IPS-15b (cell line): ENCODE results near the gene CLSTN2.

Source experiments
- H3K27me3 ChIP-seq: one replicate; pipeline ENCODE4 v1.6.1; 2013; ENCODE audit warnings: low read length; ENCODE audit not compliant: control insufficient read depth, insufficient read depth
- H3K36me3 ChIP-seq: one replicate; pipeline ENCODE4 v1.6.1; 2013; ENCODE audit warnings: low read length; ENCODE audit not compliant: control insufficient read depth, insufficient read depth
- H3K4me1 ChIP-seq: one replicate; pipeline ENCODE4 v1.6.1; 2013; ENCODE audit warnings: mild to moderate bottlenecking, low read length; ENCODE audit not compliant: control insufficient read depth, insufficient read depth
- H3K4me3 ChIP-seq: one replicate; pipeline ENCODE4 v1.5.1; 2013; ENCODE audit warnings: low read depth, low read length
- H3K9ac ChIP-seq: one replicate; pipeline ENCODE4 v1.6.1; 2013; ENCODE audit warnings: low read depth, mild to moderate bottlenecking, low read length
- H3K9me3 ChIP-seq: one replicate; pipeline ENCODE4 v1.6.1; 2013; ENCODE audit warnings: mild to moderate bottlenecking, low read length; ENCODE audit not compliant: control insufficient read depth, insufficient read depth

Gene CLSTN2

DNA sequence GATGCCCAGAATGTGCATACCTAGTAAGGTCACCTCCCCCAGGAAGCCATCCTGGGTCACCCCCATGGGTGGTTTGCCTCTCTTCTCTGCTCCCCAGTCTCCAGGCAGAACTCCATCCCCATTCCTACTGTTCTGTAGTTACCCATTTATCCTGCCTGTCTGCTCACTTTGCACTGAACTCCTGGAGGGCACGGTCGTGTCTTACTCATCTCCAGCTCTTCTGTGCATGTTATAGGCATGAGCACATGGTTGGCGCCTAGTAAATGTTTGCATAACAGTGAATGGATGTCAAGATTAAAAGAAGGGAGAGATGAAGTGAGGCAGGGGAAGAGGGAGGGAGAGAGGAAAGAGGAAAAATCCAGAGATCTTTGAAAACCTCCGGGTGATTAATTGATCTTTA lies 534.5 kb downstream of the CLSTN2 start:
- no peak overlapping the region for H3K4me3 ChIP-seq
- H3K4me1 ChIP-seq = no peaks in the 10 kb centered on the region
- no peaks in the 10 kb centered on the region for H3K36me3 ChIP-seq
- no peaks in the 10 kb centered on the region for H3K9me3 ChIP-seq
- no peak overlapping the region for H3K9ac ChIP-seq
- no peaks in the 10 kb centered on the region for H3K27me3 ChIP-seq

DNA sequence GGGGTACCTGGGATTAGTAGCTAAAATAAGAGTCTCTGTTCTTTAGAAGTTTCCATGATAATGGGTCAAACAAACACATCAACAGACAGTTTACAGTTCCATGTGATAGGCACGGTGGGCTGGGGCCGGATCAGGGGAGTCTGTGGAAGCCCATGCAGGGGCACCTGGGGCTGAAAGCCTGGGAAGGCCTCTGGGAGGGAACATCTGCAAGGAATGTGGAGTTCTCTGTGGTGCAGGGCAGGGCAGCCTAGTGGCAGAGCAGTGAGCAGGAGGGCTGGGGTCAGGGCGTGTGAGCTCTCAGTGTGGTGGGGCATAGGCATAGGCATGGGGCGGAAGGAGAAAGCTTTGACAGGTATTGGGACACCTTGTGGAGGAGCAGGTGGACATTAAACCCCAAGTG lies 535.2 kb downstream of the CLSTN2 start:
- H3K9me3 ChIP-seq = no peaks in the 10 kb centered on the region
- no peak overlapping the region for H3K9ac ChIP-seq
- H3K36me3 ChIP-seq = no peaks in the 10 kb centered on the region
- H3K27me3 ChIP-seq = no peaks in the 10 kb centered on the region
- no peaks in the 10 kb centered on the region for H3K4me1 ChIP-seq
- H3K4me3 ChIP-seq = no peak overlapping the region

- H3K4me1 ChIP-seq = no peaks in the 10 kb centered on the region
- no peaks in the 10 kb centered on the region for H3K27me3 ChIP-seq
- no peak overlapping the region for H3K4me3 ChIP-seq
- H3K36me3 ChIP-seq = no peaks in the 10 kb centered on the region
- H3K9me3 ChIP-seq = no peaks in the 10 kb centered on the region
- H3K9ac ChIP-seq = no peak overlapping the region
Measured at GRCh38 chr3:140470962-140471361, 536.0 kb downstream of the CLSTN2 start.

DNA sequence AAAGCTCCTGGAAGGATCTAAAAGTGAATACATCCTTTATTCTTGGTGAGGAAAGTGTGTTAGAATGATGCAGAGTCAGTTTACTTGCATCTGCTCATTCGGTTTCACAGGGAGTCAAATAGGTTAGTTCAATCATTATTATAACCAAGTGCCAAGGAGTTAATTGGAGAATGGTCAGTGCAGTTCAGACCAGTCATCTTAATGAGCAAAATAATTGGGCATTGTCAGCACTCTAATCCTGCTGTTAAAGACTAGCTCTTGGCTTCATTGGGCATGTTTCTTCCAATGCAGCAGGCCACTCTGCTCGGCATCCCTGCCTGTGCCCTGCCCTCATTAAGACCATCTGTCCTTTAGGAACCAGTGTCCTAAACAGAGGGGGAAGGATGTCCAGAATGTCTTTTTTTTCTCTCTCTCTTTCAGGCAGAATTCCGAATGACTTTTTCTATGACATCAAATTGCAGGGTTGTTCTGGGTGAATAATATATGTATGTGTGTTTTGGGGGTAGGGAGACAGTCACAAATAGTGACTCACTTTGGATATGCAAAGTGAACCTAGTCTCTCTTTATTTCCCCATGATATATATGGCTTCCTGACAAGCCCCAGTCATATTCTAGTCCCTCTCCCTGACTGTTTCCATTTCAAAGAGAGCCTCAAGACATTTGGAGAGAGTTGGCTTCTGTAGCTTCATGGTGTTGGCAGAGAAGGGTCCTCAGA lies 537.5 kb downstream of the CLSTN2 start:
- Histone ChIP-seq H3K27me3 (no peaks in the 10 kb centered on the region), H3K9me3 (no peaks in the 10 kb centered on the region), H3K4me3 (no peak overlapping the region), H3K9ac (no peak overlapping the region), H3K36me3 (no peaks in the 10 kb centered on the region), H3K4me1 (no peaks in the 10 kb centered on the region)

DNA sequence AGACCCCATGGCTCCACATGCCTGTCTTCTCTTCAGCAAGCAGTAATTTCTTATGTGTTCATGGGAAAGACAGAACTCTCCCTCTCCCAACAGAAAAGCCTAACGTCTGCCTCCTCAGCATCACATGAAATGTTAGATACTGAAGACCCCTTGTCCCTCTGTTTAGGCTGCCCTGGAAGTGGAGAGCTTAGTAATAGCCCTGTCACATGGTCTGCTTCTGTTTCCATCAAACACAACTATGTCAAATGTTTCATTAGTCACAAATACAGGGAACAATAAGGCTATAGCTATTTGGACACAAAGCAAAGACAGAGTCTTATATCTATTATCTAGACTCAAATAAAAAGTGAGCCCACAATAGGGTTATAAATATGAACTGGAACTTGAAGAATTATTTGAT lies 552.6 kb downstream of the CLSTN2 start:
- Histone ChIP-seq H3K36me3 (peaks cover 4% of the 10 kb centered on the region), H3K4me3 (no peak overlapping the region), H3K4me1 (no peaks in the 10 kb centered on the region), H3K9ac (no peak overlapping the region), H3K27me3 (no peaks in the 10 kb centered on the region), H3K9me3 (peaks cover 8% of the 10 kb centered on the region)

GRCh38 chr3:140493271-140493670 lies 558.3 kb downstream of the CLSTN2 start:
- Histone ChIP-seq H3K4me1 (no peaks in the 10 kb centered on the region), H3K27me3 (no peaks in the 10 kb centered on the region), H3K9ac (no peak overlapping the region), H3K4me3 (no peak overlapping the region), H3K9me3 (no peaks in the 10 kb centered on the region), H3K36me3 (no peaks in the 10 kb centered on the region)

DNA sequence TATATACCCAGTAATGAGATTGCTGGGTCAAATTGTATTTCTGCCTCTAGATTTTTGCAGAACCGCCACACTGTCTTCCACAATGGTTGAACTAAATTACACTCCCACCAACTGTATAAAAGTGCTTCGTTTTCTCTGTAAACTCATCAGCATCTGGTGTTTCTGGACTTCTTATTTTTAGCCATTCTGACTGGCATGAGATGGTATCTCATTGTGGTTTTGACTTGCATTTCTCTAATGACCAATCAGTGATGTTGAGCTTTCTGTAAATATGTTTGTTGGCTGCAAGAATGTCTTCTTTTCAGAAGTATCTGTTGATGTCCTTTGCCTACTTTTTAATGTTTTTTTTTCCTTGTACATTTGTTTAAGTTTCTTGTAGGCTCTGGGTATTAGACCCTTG lies 560.0 kb downstream of the CLSTN2 start:
- no peaks in the 10 kb centered on the region for H3K36me3 ChIP-seq
- H3K9me3 ChIP-seq = no peaks in the 10 kb centered on the region
- no peak overlapping the region for H3K4me3 ChIP-seq
- no peaks in the 10 kb centered on the region for H3K4me1 ChIP-seq
- H3K9ac ChIP-seq = no peak overlapping the region
- H3K27me3 ChIP-seq = no peaks in the 10 kb centered on the region

- H3K27me3 ChIP-seq = no peaks in the 10 kb centered on the region
- H3K4me3 ChIP-seq = no peak overlapping the region
- H3K4me1 ChIP-seq = peaks cover 4% of the 10 kb centered on the region
- H3K9me3 ChIP-seq = no peaks in the 10 kb centered on the region
- no peaks in the 10 kb centered on the region for H3K36me3 ChIP-seq
- H3K9ac ChIP-seq = no peak overlapping the region
Measured at GRCh38 chr3:140497331-140497730, 562.3 kb downstream of the CLSTN2 start.

GRCh38 chr3:140499114-140499757 lies 564.3 kb downstream of the CLSTN2 start:
- H3K4me3 ChIP-seq = no peak overlapping the region
- no peaks in the 10 kb centered on the region for H3K9me3 ChIP-seq
- H3K36me3 ChIP-seq = no peaks in the 10 kb centered on the region
- no peaks in the 10 kb centered on the region for H3K27me3 ChIP-seq
- H3K9ac ChIP-seq = no peak overlapping the region
- peaks cover 4% of the 10 kb centered on the region for H3K4me1 ChIP-seq

GRCh38 chr3:140500473-140500872 lies 565.5 kb downstream of the CLSTN2 start:
- Histone ChIP-seq H3K9me3 (no peaks in the 10 kb centered on the region), H3K4me3 (no peak overlapping the region), H3K27me3 (no peaks in the 10 kb centered on the region), H3K9ac (no peak overlapping the region), H3K36me3 (no peaks in the 10 kb centered on the region), H3K4me1 (peaks cover 12% of the 10 kb centered on the region)

- Histone ChIP-seq H3K36me3 (no peaks in the 10 kb centered on the region), H3K9me3 (no peaks in the 10 kb centered on the region), H3K9ac (no peak overlapping the region), H3K4me1 (peaks cover 15% of the 10 kb centered on the region), H3K27me3 (no peaks in the 10 kb centered on the region), H3K4me3 (no peak overlapping the region)
Measured at GRCh38 chr3:140501061-140501769, 566.2 kb downstream of the CLSTN2 start.
